ENCODE data around the gene TCEAL5.

DNA sequence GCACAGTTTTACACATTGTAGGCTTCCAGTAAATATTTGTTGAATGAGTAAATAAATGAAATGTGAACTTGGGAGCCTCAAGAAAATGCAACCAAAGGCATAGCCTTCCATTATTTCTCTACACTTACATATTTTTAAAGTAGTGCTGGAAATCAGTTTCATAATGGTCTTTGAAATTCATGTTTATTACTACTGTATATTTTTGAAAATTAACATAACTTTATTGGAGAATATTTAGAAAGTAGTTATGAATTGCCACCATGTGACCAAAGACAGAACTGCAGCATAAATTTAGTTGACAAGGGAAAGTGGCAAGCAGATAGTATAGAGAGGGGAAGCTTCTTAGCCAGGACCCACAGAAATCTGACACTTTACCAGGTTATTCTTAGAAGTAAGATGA, 28.0 kb downstream of the TCEAL5 start:
- TF ChIP-seq CTCF (IDR thresholded peaks at IDR 0.05 in 4 of 5, conservative IDR thresholded peaks at IDR 0.05 in 1 of 5) = peak in 1 of 5 experiments; percentile 12
- no peak for TF ChIP-seq POLR2A (IDR thresholded peaks at IDR 0.05)

All from gastrocnemius medialis (tissue), 4 donors.